Stimulated activated CD8-positive, alpha-beta memory T cell treated with anti-CD3 and anti-CD28 coated beads, Interleukin-15, amount 100 ng/mL, for 24 hours (primary cell): Measurements from ENCODE around the gene KRTAP17-1.
"Not testable (repeated sequence)": the region's sequence is repeated elsewhere in the genome, so short reads cannot be mapped to it uniquely, and the experiment has no call there.

Experiments
- DNase-seq: peaks from one replicate; pipeline ENCODE4 v3.0.0-alpha.2; 2020; ENCODE audit warnings: low read depth

KRTAP17-1 gene

GRCh38 chr17:41302981-41303380 lies 12.5 kb downstream of the KRTAP17-1 start:
- no peak for DNase-seq

- DNase-seq, result no peak
These were observed 13.3 kb downstream of the KRTAP17-1 start, which contains the start of gene KRTAP29-1 for GRCh38 chr17:41301916-41302901. Gene KRTAP29-1, minus strand, starts transcription at chr17:41302851. Its CDS starts 0 bp downstream, at chr17:41302851.

- DNase-seq, result no peak
These were observed 14.2 kb downstream of the KRTAP17-1 start for GRCh38 chr17:41301204-41301790.

GRCh38 chr17:41298458-41299135 lies 16.9 kb downstream of the KRTAP17-1 start:
- no peak for DNase-seq

GRCh38 chr17:41296846-41297245 lies 18.7 kb downstream of the KRTAP17-1 start:
- DNase-seq, result no peak

GRCh38 chr17:41294016-41294415 lies 21.5 kb downstream of the KRTAP17-1 start:
- DNase-seq, result no peak

- no peak for DNase-seq
These were observed 28.5 kb downstream of the KRTAP17-1 start for GRCh38 chr17:41287050-41287449.

GRCh38 chr17:41284546-41284945 lies 31.0 kb downstream of the KRTAP17-1 start:
- DNase-seq, result no peak

- DNase-seq, result no peak
These were observed 31.5 kb downstream of the KRTAP17-1 start for GRCh38 chr17:41284043-41284442.

GRCh38 chr17:41278176-41278955 lies 37.1 kb downstream of the KRTAP17-1 start:
- no peak for DNase-seq

- DNase-seq, result not testable (repeated sequence)
These were observed 39.8 kb downstream of the KRTAP17-1 start, which contains the start of gene KRTAP9-7 for GRCh38 chr17:41275648-41276190. Gene KRTAP9-7, plus strand, starts transcription at chr17:41275698. Its CDS starts 0 bp downstream, at chr17:41275698.

GRCh38 chr17:41271858-41272257 lies 43.7 kb downstream of the KRTAP17-1 start:
- DNase-seq, result no peak

- DNase-seq, result not testable (repeated sequence)
These were observed 44.2 kb downstream of the KRTAP17-1 start for GRCh38 chr17:41271323-41271722.

- no peak for DNase-seq
These were observed 47.8 kb downstream of the KRTAP17-1 start for GRCh38 chr17:41267711-41268110.

GRCh38 chr17:41265078-41265477 lies 50.4 kb downstream of the KRTAP17-1 start, which contains the start of gene KRTAP9-6:
Gene KRTAP9-6, plus strand, starts transcription at chr17:41265378. Its CDS starts 0 bp downstream, at chr17:41265378.
- no peak for DNase-seq
